HFFc6 (cell line): ENCODE results near the gene KIAA0753. TPM values are rescaled to one million over a fixed set of nuclear protein-coding genes. Genes with fewer than 3 reads are reported as not detected.

ENCODE experiments used
- DNase-seq: peaks from one replicate; pipeline ENCODE4 v3.0.0-alpha.2; 2018
- H3K27ac Mint-ChIP-seq: 2 replicates; pipeline ENCODE4 v1.8.0; 2020; ENCODE audit warnings: mild to moderate bottlenecking, mixed read lengths
- H3K27me3 Mint-ChIP-seq: 2 replicates; pipeline ENCODE4 v1.8.0; 2021; ENCODE audit warnings: mild to moderate bottlenecking, moderate library complexity, mixed read lengths; ENCODE audit not compliant: insufficient read depth
- H3K36me3 Mint-ChIP-seq: 2 replicates; pipeline ENCODE4 v1.8.0; 2021; ENCODE audit warnings: low read depth, mixed read lengths
- H3K4me1 Mint-ChIP-seq: 2 replicates; pipeline ENCODE4 v1.8.0; 2020; ENCODE audit warnings: low read depth, mixed read lengths
- H3K4me3 Mint-ChIP-seq: 2 replicates; pipeline ENCODE4 v1.8.0; 2020; ENCODE audit warnings: mild to moderate bottlenecking, moderate library complexity, mixed read lengths
- H3K9me3 Mint-ChIP-seq: 2 replicates; pipeline ENCODE4 v1.8.0; 2020; ENCODE audit warnings: mild to moderate bottlenecking, mixed read lengths
- CTCF ChIP-seq: fragments of 200-600 bp; sonication (generic); IDR thresholded peaks from 2 replicates; pipeline ENCODE4 v1.5.0; 2021; ENCODE audit warnings: antibody characterized with exemption, mild to moderate bottlenecking
- total RNA-seq, 6 experiments: library from RNA; stranded (reverse); fragmentation: NEBNext Ultra II Directional; extraction: Animal tissue kit (Norgen Biotek cat#: 25700); gene quantifications; 2 replicates in 1 of 6; 3 replicates in 5 of 6; pipeline ENCODE4 v1.2.3, GENCODE V29; 2021

KIAA0753 gene
- total RNA-seq, 6 experiments from 2014 or later = 15.1 to 17.8 (median 16.4) TPM

DNA sequence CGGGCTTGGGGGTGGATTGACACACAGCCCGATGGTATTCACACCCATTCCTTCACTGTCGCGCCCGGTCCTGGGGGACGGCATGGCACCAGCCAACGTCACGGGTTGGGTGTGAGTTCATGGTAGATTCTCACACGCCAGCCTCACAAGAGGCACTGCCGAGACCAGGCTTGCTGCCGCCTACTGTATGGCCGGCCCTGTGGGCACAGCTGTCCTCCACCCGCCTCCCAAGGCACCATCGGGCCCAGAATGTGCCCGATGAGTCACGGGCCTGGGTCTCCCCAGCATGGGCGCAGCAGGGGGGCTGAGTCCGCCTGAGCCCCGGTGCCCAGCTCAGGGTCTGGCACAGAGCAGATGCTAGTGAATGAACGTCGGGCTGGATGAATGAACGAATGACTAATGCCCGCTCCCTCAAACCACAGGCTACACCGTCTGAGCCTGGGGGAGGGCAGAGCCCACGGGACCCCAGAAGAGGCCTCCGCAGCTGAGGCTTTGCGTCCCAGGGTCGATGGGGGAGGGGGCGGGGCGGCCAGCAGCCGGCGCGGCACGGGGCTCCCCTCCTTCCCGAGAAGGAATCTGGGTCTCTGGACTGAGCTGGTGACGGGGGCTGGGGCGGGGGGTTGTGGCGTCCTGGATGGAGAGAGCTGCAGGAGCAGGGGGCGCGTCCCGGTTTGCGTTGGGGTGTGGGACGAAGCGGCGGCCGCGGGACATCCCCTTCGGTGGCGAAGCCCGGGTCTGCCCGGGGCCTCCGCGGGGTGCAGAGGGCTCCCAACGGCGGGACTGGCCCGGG lies 85.0 kb downstream of the KIAA0753 start:
- Mint-ChIP-seq H3K9me3 (no peaks in the 10 kb centered on the region), H3K36me3 (no peaks in the 10 kb centered on the region), H3K27ac (no peak overlapping the region), H3K27me3 (peaks cover 44% of the 10 kb centered on the region), H3K4me3 (peak overlapping the region; percentile 73), H3K4me1 (peaks cover 9% of the 10 kb centered on the region)
- DNase-seq = no peak
- TF ChIP-seq CTCF = no peak

DNA sequence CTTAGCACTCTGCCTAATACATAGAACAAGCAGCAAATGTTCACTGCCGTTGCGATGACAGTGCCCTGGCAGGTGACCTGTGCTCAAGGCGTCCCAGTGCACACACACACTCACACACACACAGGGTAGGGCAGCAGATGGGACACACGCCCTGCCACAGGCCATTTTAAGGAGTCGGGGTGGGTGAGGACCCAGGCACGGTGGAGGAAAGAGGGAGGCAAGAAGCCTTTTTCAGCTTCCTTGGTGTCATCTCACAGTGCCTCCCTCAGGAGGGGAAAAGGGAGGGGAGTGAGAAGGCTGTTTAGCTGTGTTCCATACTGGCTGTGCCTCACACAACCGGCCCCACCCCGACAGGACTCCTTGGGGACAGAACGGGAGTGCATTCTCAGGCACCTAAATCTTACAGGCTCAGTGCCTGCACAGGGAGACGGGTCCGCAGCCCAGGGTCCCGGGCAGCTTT lies 85.6 kb downstream of the KIAA0753 start:
- no peaks in the 10 kb centered on the region for H3K9me3 Mint-ChIP-seq
- no peak for DNase-seq
- H3K4me3 Mint-ChIP-seq = peak overlapping the region; percentile 73
- peaks cover 9% of the 10 kb centered on the region for H3K4me1 Mint-ChIP-seq
- H3K27me3 Mint-ChIP-seq = peaks cover 44% of the 10 kb centered on the region
- no peak for TF ChIP-seq CTCF
- H3K36me3 Mint-ChIP-seq = no peaks in the 10 kb centered on the region
- no peak overlapping the region for H3K27ac Mint-ChIP-seq

DNA sequence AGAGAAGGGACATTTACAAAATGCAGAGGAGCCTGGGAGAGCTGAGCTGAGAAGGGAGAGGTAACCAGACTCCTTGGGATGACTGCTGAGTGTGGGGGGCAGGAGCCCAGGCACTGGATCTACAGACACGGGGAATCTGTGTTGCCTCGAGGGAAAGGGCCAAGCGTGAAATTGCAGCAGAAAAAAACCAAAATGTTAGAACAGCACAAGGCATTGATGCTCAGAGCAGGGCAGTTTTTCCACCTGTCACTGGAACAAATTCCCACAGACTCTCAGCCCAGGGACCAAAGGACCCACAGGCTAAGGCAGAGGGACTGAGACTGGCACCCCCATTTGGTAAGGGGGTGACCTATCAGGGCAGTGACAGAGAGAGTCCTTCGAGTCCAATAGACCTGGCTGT lies 86.2 kb downstream of the KIAA0753 start:
- H3K27ac Mint-ChIP-seq = no peak overlapping the region
- no peak overlapping the region for H3K4me3 Mint-ChIP-seq
- peaks cover 44% of the 10 kb centered on the region for H3K27me3 Mint-ChIP-seq

GRCh38 chr17:6551869-6552531 lies 88.5 kb downstream of the KIAA0753 start:
- peaks cover 18% of the 10 kb centered on the region for H3K4me1 Mint-ChIP-seq
- H3K27ac Mint-ChIP-seq = no peak overlapping the region
- H3K27me3 Mint-ChIP-seq = peaks cover 43% of the 10 kb centered on the region
- no peak for DNase-seq
- H3K9me3 Mint-ChIP-seq = no peaks in the 10 kb centered on the region
- no peak overlapping the region for H3K4me3 Mint-ChIP-seq
- no peak for TF ChIP-seq CTCF
- H3K36me3 Mint-ChIP-seq = no peaks in the 10 kb centered on the region

More for the DNA sequence above, 86.2 kb downstream of the KIAA0753 start:
- no peaks in the 10 kb centered on the region for H3K36me3 Mint-ChIP-seq
- peaks cover 9% of the 10 kb centered on the region for H3K4me1 Mint-ChIP-seq
- no peak for TF ChIP-seq CTCF
- no peak for DNase-seq
- H3K9me3 Mint-ChIP-seq = no peaks in the 10 kb centered on the region

GRCh38 chr17:6551356-6551755 lies 89.2 kb downstream of the KIAA0753 start:
- Mint-ChIP-seq H3K4me1 (peaks cover 18% of the 10 kb centered on the region), H3K27me3 (peaks cover 39% of the 10 kb centered on the region), H3K27ac (no peak overlapping the region), H3K4me3 (no peak overlapping the region), H3K9me3 (no peaks in the 10 kb centered on the region), H3K36me3 (no peaks in the 10 kb centered on the region)
- no peak for DNase-seq
- TF ChIP-seq CTCF = no peak
